Stomach smooth muscle (tissue), 2 donors: ENCODE results near the gene ZNF205.
A peak's percentile ranks its signal among the peaks of the same experiment; 100 is the strongest.

Experiments
- H3K27ac ChIP-seq: one replicate; pipeline ENCODE4 v1.7.0; 2013; ENCODE audit warnings: mild to moderate bottlenecking, low read length, inconsistent platforms
- H3K27me3 ChIP-seq, 2 donors: one replicate each; pipeline ENCODE4 v1.7.0; 2013; ENCODE audit warnings: low read length in 2 of 2; ENCODE audit not compliant: insufficient read depth in 2 of 2, control insufficient read depth in 1 of 2
- H3K36me3 ChIP-seq, 2 donors: one replicate each; pipeline ENCODE4 v1.7.0; 2013; ENCODE audit warnings: low read length in 2 of 2; ENCODE audit not compliant: control insufficient read depth in 2 of 2, insufficient read depth in 2 of 2
- H3K4me1 ChIP-seq: one replicate; pipeline ENCODE4 v1.7.0; 2013; ENCODE audit warnings: low read length; ENCODE audit not compliant: control insufficient read depth, insufficient read depth
- H3K4me3 ChIP-seq, 2 donors: one replicate each; pipeline ENCODE4 v1.7.0; 2013; ENCODE audit warnings: low read length in 2 of 2
- H3K9ac ChIP-seq, 2 donors: one replicate each; pipeline ENCODE4 v1.7.0; 2013; ENCODE audit warnings: low read length in 2 of 2, mild to moderate bottlenecking in 1 of 2
- H3K9me3 ChIP-seq, 2 donors: one replicate each; pipeline ENCODE4 v1.7.0; 2013; ENCODE audit warnings: low read length in 2 of 2; ENCODE audit not compliant: control insufficient read depth in 2 of 2
- donor health status: healthy.
- donor health status: Pancreatic carcinoma.

ZNF205 gene

GRCh38 chr16:3145151-3145550, 32.8 kb downstream of the ZNF205 start:
- Histone ChIP-seq H3K36me3 (peaks cover 8 to 16% of the 10 kb centered on the region in 2 donors), H3K27ac (no peak overlapping the region), H3K4me3 (no peak overlapping the region), H3K9me3 (no peaks in the 10 kb centered on the region), H3K4me1 (peaks cover 12% of the 10 kb centered on the region), H3K27me3 (no peaks in the 10 kb centered on the region), H3K9ac (no peak overlapping the region)

DNA sequence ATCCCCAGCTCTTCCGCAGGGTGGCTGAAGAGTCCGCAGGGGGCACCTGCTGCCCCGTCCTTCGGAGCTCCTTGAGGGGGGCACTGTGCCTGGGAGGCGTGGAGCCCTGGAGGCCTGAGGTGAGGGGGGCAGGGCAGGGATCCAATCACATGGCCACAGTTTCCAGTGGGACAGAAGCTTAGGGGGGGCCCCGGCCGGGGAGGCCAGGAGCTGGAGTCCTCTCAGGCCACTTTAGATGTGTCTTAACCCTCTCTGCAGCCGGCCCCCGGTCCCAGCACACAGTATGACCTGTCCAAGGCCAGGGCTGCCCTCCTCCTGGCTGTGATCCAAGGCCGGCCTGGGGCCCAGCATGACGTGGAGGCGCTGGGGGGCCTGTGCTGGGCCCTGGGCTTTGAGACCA, 33.3 kb downstream of the ZNF205 start:
- Histone ChIP-seq H3K36me3 (peaks cover 8 to 16% of the 10 kb centered on the region in 2 donors), H3K27me3 (no peaks in the 10 kb centered on the region), H3K27ac (no peak overlapping the region)

GRCh38 chr16:3147046-3147756, 34.8 kb downstream of the ZNF205 start:
- Histone ChIP-seq H3K4me1 (peaks cover 19% of the 10 kb centered on the region), H3K36me3 (peaks cover under 1 to 7% of the 10 kb centered on the region in 2 donors), H3K27me3 (no peaks in the 10 kb centered on the region), H3K4me3 (no peak overlapping the region), H3K9ac (no peak overlapping the region), H3K9me3 (no peaks in the 10 kb centered on the region), H3K27ac (no peak overlapping the region)

More for the DNA sequence above, 33.3 kb downstream of the ZNF205 start:
- no peak overlapping the region for H3K9ac ChIP-seq
- peaks cover 13% of the 10 kb centered on the region for H3K4me1 ChIP-seq
- no peaks in the 10 kb centered on the region for H3K9me3 ChIP-seq
- H3K4me3 ChIP-seq, result no peak overlapping the region

DNA sequence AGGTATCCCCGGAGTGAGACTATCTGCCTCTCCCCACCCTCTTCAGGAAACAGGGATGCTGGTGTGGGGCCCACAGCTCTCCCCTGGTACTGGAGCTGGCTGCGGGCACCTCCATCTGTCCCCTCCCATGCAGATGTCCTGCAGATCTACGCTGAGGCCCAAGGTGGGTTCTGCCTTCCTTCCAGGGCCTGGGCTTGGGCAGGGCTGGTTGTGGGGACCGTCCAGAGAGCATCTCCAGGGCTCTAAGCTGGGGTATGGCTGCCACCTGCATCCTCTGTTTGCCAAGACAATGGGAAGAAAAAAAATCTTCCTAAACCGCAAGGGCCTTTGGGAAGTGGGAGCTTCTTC, 35.3 kb downstream of the ZNF205 start:
- Histone ChIP-seq H3K4me3 (no peak overlapping the region), H3K9ac (no peak overlapping the region), H3K27ac (no peak overlapping the region), H3K36me3 (peaks cover 0 to 2% of the 10 kb centered on the region in 2 donors), H3K9me3 (no peaks in the 10 kb centered on the region), H3K27me3 (no peaks in the 10 kb centered on the region), H3K4me1 (peaks cover 21% of the 10 kb centered on the region)

DNA sequence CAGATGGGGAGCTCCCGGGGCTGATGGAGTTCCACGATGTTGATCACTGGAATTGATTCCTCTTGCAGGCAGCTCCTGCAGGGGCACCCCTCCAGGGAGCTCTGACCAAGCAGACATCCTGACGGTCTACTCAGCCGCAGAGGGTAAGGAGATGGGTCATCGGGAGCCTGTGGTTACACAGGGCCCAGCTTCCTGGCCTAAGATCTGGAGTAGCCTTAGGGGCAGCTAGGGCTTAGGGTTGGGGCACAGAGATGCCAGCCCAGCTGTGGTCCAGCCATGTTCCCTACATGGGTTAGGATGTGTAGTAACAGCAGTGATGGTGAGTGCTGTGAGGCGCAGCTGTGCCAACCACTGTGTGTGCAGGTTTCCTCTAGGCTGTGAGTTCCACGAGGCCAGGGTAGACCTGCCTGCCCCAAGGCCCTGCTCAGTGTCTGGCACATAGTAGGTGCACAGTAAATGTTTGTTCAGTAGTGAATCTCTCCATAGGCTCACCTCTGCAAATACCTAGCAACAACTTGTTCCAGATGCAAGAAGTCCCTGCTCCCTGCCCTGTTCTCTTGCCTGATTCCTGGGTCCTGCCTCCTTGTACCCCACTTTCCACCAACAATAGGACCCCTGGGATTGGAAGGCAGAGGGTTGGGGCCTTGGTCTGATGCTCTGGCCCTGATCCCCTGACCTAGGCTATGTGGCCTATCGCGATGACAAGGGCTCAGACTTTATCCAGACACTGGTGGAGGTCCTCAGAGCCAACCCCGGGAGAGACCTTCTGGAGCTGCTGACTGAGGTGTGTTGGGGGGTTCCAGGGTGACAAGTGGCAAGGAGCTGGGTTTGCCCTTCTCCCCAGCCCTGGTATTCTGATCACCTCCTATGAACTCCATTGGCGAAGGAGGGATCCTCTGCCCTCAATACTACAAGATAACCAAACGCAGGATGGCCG, 36.1 kb downstream of the ZNF205 start:
- Histone ChIP-seq H3K27me3 (no peaks in the 10 kb centered on the region), H3K4me1 (peaks cover 21% of the 10 kb centered on the region), H3K9me3 (no peaks in the 10 kb centered on the region), H3K9ac (no peak overlapping the region), H3K36me3 (no peaks in the 10 kb centered on the region), H3K4me3 (no peak overlapping the region), H3K27ac (peak overlapping the region; percentile 74)

GRCh38 chr16:3149193-3149530, 36.8 kb downstream of the ZNF205 start:
- Histone ChIP-seq H3K4me3 (peak overlapping the region; percentile 80 to 86), H3K27ac (peak overlapping the region; percentile 74), H3K27me3 (no peaks in the 10 kb centered on the region), H3K9me3 (peaks cover under 1% of the 10 kb centered on the region in 2 donors), H3K4me1 (peaks cover 21% of the 10 kb centered on the region), H3K36me3 (no peaks in the 10 kb centered on the region), H3K9ac (peak overlapping the region in 1 of 2 donors; percentile 27)

DNA sequence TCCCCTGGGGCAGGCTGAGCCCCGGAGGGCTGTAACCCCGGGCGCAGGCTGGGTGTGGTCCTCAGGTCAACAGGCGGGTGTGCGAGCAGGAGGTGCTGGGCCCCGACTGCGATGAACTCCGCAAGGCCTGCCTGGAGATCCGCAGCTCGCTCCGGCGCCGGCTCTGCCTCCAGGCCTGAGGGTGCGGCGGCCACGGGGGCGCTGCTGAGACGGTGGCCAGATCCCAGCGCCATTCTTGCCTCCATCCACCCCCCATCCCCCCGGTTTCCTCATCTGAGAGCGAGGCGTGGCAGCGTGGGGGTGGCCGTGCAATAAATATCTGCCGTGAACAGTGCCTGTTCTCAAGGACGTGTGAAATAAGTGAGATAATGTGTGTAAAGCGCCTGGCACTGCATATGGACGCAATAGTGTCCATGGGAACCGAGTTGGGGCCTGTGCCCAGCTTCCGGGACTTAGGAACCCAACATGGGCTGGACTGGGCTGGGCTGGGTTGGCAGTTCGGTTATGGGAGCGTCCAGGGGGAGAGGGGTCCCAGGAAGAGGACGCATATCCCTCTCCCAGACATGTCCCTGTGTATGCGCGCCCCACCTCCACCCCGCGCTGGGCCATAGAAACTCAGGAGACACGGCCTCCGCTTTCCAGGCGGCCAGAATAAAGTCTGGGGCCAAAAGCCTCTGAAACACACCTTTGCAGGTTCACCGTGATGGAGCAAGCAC, 37.4 kb downstream of the ZNF205 start:
- H3K4me1 ChIP-seq, result peaks cover 21% of the 10 kb centered on the region
- peak overlapping the region; percentile 68 to 76 for H3K9ac ChIP-seq
- H3K4me3 ChIP-seq, result peak overlapping the region; percentile 80 to 86
- no peaks in the 10 kb centered on the region for H3K36me3 ChIP-seq
- H3K27me3 ChIP-seq, result no peaks in the 10 kb centered on the region
- peaks cover 2 to 3% of the 10 kb centered on the region in 2 donors for H3K9me3 ChIP-seq
- H3K27ac ChIP-seq, result peak overlapping the region; percentile 74

- Histone ChIP-seq H3K9ac (peak overlapping the region; percentile 68 to 76), H3K27ac (peak overlapping the region; percentile 74), H3K27me3 (no peaks in the 10 kb centered on the region), H3K4me1 (peaks cover 21% of the 10 kb centered on the region), H3K4me3 (peak overlapping the region; percentile 80 to 86), H3K9me3 (peaks cover 2 to 7% of the 10 kb centered on the region in 2 donors), H3K36me3 (no peaks in the 10 kb centered on the region)
Observed at GRCh38 chr16:3150346-3151218, 38.2 kb downstream of the ZNF205 start.

DNA sequence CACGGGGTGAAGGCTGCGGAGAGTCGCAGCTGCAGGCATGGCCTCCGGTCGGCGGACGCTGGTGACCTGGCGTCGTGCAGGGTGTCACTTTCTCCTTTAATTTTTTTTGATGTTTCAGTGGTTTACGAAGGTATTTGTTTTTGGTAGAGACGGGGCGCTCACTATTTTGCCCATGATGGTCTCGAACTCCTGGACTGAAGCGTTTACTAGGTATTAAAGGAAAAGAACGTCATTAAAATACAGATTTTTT, 39.6 kb downstream of the ZNF205 start:
- H3K9ac ChIP-seq, result peak overlapping the region in 1 of 2 donors; percentile 42
- H3K4me3 ChIP-seq, result peak overlapping the region; percentile 75 to 83
- peaks cover 2 to 8% of the 10 kb centered on the region in 2 donors for H3K9me3 ChIP-seq
- peaks cover 21% of the 10 kb centered on the region for H3K4me1 ChIP-seq
- H3K27me3 ChIP-seq, result no peaks in the 10 kb centered on the region
- H3K36me3 ChIP-seq, result no peaks in the 10 kb centered on the region
- peak overlapping the region; percentile 41 for H3K27ac ChIP-seq
